Midbrain (tissue), 1 donor: ENCODE data around the gene STAP2.
"Not testable (repeated sequence)": the region's sequence is repeated elsewhere in the genome, so short reads cannot be mapped to it uniquely, and the experiment has no call there.

Experiments used
- DNase-seq: peaks from one replicate; lab custom pipeline; 2025; lab: John Stamatoyannopoulos, UW

Gene STAP2

GRCh38 chr19:4298810-4299550 is 39.6 kb downstream of the STAP2 start:
- DNase-seq: no peak

GRCh38 chr19:4297901-4298809 is 40.5 kb downstream of the STAP2 start:
- no peak for DNase-seq

- DNase-seq: peak; percentile 22
Measured at GRCh38 chr19:4295972-4296771, 42.5 kb downstream of the STAP2 start.

GRCh38 chr19:4294389-4294788 is 44.2 kb downstream of the STAP2 start:
- DNase-seq: no peak

- no peak for DNase-seq
Measured at GRCh38 chr19:4292515-4292914, 46.1 kb downstream of the STAP2 start.

GRCh38 chr19:4291184-4291732 is 47.4 kb downstream of the STAP2 start:
- DNase-seq: no peak

GRCh38 chr19:4288091-4288777 is 50.4 kb downstream of the STAP2 start:
- DNase-seq: no peak

- not testable (repeated sequence) for DNase-seq
Measured at GRCh38 chr19:4286141-4286540, 52.5 kb downstream of the STAP2 start.

GRCh38 chr19:4284974-4285373 is 53.7 kb downstream of the STAP2 start:
- no peak for DNase-seq

GRCh38 chr19:4284176-4284958 is 54.3 kb downstream of the STAP2 start:
- no peak for DNase-seq

- DNase-seq: no peak
Measured at GRCh38 chr19:4279530-4280422, 58.9 kb downstream of the STAP2 start.

- DNase-seq: no peak
Measured at GRCh38 chr19:4279267-4279529, 59.4 kb downstream of the STAP2 start.

GRCh38 chr19:4278419-4279266 is 60.0 kb downstream of the STAP2 start, which contains the start of gene SHD:
TSS of gene SHD (plus strand) at chr19:4279266. CDS start at chr19:4280064, 798 bp downstream.
- no peak for DNase-seq

GRCh38 chr19:4278010-4278409 is 60.6 kb downstream of the STAP2 start:
- DNase-seq: no peak

- DNase-seq: no peak
Measured at GRCh38 chr19:4277191-4277696, 61.4 kb downstream of the STAP2 start.

- not testable (repeated sequence) for DNase-seq
Measured at GRCh38 chr19:4274321-4274686, 64.3 kb downstream of the STAP2 start.
